GM19099 (cell line): Measurements from ENCODE around the gene GNG7.

Experiments
- POLR2A ChIP-seq: IDR thresholded peaks from 3 replicates; pipeline ENCODE4 v1.6.1; 2011; ENCODE audit warnings: low read depth; ENCODE audit not compliant: insufficient read length; ENCODE audit errors: extremely low read depth

Gene GNG7

DNA sequence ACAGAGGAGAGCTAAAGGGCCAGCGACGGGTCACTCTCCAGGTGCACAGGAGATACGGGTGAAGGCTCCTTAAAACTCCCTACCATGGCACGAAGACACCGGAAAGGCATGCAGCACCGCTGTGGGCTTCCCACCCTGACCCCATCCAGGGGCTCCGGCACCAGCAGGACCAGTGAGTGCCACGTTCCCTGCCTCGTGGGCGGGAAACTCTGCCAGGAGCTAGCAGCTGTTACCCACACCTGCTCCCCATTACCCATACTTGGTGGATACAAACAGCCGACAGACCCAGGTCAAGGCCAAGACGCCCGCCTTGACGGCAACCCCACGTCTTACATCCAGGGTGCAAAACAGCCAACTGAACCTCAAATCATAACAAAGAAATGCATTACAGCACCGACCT lies 56.7 kb downstream of the GNG7 start:
- TF ChIP-seq POLR2A = no peak

DNA sequence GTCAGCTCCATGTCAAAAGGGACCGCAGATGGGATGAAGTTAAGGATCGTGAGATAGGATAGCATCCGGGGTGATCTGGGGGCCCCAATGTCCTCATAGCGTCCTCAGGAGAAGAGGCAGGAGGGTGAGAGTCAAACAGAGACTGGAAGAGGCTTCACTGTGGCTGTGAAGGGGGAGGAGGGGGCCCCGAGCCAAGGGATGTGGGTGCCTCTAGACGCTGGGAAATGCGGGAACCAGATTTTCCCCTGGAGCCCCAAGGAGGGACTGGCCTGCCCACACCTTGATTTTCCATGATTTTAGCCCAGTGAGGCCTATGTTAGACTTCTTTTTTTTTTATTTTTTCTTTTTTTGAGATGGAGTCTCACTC lies 61.2 kb downstream of the GNG7 start:
- no peak for TF ChIP-seq POLR2A

DNA sequence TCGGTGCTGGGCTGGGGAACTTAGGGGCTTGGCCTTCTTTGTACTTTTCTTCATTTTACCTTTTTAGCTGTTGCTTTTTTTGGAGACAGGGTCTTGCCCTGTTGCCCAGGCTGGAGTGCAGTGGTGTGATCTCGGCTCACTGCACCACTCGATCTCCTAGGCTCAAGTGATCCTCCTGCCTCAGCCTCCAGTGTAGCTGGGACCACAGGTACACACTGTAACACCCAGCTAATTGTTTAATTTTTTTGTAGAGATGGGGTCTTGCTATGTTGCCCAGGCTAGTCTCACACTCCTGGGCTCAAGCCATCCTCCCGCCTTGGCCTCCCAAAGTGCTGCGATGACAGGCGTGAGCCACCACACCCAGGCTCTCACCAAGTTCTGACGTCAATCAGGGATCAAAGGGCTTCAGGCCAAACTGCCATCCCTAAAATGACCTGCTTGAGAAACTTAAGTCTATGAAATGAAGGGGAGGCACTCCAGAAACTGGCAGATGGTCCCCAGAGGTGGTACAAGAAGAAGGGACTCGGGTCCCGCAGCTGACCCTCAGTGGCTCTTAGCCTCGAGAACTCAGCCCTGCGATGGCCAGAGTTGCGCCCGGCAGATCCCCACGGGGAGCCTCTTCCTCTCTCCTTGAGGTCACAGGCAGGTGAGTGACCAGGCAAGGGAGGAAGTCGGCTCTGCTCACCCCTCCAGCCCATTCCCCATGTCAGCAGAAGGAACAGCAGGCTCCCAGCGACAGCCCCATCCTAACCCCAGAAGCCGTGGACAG lies 61.7 kb downstream of the GNG7 start:
- TF ChIP-seq POLR2A = no peak

- TF ChIP-seq POLR2A = no peak
These were observed 62.5 kb downstream of the GNG7 start for GRCh38 chr19:2639999-2640398.

- TF ChIP-seq POLR2A = no peak
These were observed 64.0 kb downstream of the GNG7 start for GRCh38 chr19:2638417-2638940.

GRCh38 chr19:2636897-2637683 lies 65.4 kb downstream of the GNG7 start:
- no peak for TF ChIP-seq POLR2A

GRCh38 chr19:2636141-2636896 lies 66.2 kb downstream of the GNG7 start:
- TF ChIP-seq POLR2A = no peak

- TF ChIP-seq POLR2A = no peak
These were observed 67.5 kb downstream of the GNG7 start for GRCh38 chr19:2634960-2635359.

GRCh38 chr19:2634228-2634951 lies 68.1 kb downstream of the GNG7 start:
- no peak for TF ChIP-seq POLR2A

DNA sequence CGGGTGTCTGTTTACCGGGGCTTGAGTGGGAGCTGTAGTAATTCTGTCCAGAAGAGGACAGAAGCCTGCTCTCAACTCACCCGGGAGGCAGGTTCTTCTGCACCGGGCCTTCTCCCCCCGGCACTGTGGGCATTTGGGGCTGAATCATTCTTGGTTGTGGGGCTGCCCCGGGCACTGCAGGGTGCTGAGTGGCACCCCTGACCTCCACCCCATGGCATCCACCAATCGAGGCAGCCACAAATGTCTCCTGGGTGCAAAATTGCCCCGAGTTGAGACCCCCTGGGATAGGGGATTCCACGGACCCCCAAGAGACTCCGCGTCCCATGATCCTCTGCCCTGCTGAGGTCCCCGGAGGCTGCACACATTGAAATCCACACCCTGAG lies 68.8 kb downstream of the GNG7 start:
- TF ChIP-seq POLR2A = no peak

GRCh38 chr19:2631213-2631821 lies 71.2 kb downstream of the GNG7 start:
- TF ChIP-seq POLR2A = no peak

DNA sequence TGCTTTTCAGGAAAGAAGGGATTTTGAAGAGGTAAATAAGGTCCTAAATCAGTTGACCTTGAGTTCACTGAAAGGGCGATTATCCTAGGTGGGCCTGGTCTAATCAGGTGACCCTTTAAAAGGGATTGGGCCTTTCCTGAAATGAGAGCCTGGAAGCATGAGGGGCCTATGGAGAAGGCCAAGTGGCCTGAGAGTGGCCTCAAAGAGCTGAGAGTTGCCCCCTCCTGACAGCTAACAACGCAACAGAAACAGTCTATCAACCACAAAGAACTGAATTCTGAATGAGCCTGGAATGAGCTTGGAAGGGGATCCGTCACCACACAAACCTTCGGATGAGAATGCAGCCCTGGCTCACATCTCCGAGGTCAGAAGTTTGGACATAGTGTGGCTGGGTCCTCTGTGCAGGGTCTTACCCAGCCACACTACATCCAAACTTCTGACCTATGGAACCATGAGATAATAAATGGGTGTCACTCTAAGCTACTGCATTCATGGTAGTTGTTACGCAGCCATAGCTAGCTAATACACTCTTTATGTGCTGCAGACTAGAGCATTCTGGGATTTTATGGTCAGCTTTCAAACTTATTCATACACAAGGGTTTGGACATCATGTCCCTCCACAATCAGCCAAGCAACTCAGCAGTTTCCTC lies 72.0 kb downstream of the GNG7 start:
- TF ChIP-seq POLR2A = no peak

GRCh38 chr19:2629491-2630351 lies 72.8 kb downstream of the GNG7 start:
- TF ChIP-seq POLR2A = no peak
